Smooth muscle cell of bladder (primary cell): ENCODE results near the gene HBQ1. TPM values are rescaled to one million over a fixed set of nuclear protein-coding genes. Genes with fewer than 3 reads are reported as not detected.

ENCODE experiments used
- total RNA-seq: library from RNA; depleted of rRNA; stranded (reverse); fragments of >200 nt; gene quantifications from 2 replicates; pipeline ENCODE4 v1.2.3, GENCODE V29; 2014

Gene HBQ1
- not detected in 2 replicates for total RNA-seq

DNA sequence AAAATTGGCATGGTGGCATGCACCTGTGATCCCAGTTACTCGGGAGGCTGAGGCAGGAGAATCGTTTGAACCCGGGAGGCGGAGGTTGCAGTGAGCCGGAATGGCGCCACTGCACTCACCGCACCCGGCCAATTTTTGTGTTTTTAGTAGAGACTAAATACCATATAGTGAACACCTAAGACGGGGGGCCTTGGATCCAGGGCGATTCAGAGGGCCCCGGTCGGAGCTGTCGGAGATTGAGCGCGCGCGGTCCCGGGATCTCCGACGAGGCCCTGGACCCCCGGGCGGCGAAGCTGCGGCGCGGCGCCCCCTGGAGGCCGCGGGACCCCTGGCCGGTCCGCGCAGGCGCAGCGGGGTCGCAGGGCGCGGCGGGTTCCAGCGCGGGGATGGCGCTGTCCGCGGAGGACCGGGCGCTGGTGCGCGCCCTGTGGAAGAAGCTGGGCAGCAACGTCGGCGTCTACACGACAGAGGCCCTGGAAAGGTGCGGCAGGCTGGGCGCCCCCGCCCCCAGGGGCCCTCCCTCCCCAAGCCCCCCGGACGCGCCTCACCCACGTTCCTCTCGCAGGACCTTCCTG is at the start of gene HBQ1:
TSS of gene HBQ1 (plus strand) at position 359 of the 575 bp plus-strand sequence. CDS start at position 387, 28 bp downstream.

DNA sequence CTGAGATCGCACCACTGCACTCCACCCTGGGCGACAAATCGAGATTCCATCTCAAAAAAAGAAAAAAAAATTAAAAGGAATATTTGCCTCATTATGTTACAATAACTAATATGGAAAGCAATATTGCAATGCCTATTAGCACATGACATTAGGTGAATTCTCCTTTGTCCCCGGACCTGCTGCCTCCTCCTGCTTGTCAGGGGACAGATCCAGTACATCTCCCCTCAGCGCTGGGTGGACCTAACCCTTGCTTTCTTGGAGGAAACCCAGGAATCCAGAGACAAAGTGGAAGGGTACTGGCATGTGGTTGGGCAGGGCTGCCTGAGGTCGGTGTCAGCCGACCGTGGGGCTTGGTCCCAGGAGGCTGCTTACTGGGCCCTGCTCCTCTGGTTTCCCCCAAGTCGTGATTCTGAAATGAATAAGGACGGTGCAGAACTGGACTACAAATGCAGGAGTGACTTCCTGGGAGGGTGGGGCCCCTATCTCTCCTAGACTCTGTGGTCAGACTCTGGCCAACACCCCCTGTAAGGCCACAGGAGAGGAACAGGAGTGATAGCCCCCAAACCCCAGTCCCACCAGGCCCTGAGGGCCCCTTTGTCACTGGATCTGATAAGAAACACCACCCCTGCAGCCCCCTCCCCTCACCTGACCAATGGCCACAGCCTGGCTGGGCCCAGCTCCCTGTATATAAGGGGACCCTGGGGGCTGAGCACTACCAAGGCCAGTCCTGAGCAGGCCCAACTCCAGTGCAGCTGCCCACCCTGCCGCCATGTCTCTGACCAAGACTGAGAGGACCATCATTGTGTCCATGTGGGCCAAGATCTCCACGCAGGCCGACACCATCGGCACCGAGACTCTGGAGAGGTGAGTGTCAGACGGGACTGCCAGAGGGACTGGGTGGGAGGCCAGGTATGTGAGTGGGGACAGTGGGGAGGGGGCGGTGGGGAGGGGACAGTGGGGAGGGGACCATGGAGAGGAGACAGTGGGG is 27.8 kb upstream of the HBQ1 start, which contains the start of gene HBZ:
TSS of gene HBZ (plus strand) at position 504 of the 988 bp plus-strand sequence. CDS start at position 770, 266 bp downstream.

DNA sequence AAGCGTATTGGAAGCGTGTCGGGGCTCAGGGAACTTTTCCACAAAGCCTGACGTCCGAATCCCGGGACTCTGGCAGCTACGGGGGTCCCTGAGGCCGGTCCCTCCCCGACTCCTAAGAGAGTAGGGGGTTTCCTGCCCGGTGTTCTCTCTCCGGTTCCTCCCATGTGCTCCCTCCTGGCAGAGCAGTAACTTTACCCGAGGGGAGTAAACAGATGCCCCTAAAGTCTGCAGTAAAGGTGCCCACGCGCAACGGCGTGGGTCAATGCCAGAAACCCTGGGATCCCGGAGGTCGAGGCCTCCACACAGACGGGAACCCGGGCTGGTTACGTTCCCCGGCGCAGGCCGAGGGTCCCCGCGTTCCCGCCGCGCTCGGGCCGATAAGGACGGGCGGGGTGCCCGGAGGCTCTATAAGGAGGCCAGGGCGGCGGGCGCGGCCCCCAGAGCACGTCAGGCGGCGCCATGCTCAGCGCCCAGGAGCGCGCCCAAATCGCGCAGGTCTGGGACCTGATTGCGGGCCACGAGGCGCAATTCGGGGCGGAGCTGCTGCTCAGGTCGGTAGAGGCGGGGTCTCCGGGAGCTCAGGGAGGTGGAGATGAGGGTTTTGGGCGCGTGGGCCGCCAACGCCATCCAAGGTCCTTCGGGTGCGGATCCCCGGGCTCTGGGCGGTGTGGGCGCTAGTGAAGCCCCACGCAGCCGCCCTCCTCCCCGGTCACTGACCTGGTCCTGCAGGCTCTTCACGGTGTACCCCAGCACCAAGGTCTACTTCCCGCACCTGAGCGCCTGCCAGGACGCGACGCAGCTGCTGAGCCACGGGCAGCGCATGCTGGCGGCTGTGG is 14.5 kb upstream of the HBQ1 start, which contains the start of gene HBM:
TSS of gene HBM (plus strand) at position 440 of the 836 bp plus-strand sequence. CDS start at position 460, 20 bp downstream.

DNA sequence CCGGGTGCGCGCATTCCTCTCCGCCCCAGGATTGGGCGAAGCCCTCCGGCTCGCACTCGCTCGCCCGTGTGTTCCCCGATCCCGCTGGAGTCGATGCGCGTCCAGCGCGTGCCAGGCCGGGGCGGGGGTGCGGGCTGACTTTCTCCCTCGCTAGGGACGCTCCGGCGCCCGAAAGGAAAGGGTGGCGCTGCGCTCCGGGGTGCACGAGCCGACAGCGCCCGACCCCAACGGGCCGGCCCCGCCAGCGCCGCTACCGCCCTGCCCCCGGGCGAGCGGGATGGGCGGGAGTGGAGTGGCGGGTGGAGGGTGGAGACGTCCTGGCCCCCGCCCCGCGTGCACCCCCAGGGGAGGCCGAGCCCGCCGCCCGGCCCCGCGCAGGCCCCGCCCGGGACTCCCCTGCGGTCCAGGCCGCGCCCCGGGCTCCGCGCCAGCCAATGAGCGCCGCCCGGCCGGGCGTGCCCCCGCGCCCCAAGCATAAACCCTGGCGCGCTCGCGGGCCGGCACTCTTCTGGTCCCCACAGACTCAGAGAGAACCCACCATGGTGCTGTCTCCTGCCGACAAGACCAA is 7.8 kb upstream of the HBQ1 start, which contains the start of gene HBA2:
TSS of gene HBA2 (plus strand) at position 503 of the 568 bp plus-strand sequence. CDS start at position 540, 37 bp downstream.

DNA sequence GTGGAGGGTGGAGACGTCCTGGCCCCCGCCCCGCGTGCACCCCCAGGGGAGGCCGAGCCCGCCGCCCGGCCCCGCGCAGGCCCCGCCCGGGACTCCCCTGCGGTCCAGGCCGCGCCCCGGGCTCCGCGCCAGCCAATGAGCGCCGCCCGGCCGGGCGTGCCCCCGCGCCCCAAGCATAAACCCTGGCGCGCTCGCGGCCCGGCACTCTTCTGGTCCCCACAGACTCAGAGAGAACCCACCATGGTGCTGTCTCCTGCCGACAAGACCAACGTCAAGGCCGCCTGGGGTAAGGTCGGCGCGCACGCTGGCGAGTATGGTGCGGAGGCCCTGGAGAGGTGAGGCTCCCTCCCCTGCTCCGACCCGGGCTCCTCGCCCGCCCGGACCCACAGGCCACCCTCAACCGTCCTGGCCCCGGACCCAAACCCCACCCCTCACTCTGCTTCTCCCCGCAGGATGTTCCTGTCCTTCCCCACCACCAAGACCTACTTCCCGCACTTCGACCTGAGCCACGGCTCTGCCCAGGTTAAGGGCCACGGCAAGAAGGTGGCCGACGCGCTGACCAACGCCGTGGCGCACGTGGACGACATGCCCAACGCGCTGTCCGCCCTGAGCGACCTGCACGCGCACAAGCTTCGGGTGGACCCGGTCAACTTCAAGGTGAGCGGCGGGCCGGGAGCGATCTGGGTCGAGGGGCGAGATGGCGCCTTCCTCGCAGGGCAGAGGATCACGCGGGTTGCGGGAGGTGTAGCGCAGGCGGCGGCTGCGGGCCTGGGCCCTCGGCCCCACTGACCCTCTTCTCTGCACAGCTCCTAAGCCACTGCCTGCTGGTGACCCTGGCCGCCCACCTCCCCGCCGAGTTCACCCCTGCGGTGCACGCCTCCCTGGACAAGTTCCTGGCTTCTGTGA is 3.5 kb upstream of the HBQ1 start, which contains the start of gene HBA1:
TSS of gene HBA1 (plus strand) at position 204 of the 906 bp plus-strand sequence. CDS start at position 241, 37 bp downstream.

DNA sequence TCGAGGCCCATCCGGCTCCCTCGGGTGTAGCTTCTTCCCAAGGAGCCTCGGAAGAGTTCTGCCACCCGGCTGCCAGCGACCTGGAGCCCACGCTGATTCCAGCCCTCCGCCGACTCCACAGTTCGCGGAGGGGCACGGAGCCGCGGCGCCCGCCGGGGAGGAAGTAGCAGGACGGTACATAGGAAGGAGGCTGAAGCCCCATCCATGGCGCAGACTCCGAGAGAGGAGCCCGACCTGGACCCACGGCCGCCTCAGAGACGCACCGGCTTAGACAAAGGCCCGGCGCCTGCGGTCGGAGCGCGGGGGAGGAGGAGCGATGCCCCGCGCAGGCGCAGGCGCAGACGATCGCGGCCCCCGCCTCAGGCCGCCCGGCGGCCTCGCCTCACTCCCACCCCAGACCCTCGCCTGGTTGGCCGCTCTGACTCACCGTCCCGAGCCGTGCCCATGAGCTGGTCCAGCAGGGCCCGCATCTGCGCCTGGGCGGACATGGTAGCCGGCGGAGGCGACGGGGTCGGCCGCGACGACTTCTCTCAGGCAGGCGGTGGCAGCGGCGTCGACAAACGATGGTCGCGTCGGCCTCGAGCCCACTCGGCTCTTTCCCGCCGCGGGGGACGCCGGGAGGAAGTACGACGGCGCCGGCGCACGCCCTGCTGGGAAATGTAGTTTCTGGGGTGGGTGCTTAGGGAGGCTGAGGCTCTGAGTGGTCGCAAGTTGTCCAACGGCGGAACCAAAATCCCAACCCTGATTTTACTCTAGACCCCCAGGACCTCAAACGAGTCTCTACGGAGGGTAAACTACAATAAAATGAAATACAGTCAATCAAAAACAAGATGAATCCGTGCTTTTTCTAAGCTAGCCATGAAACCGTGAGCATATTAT is 48.8 kb downstream of the HBQ1 start, which contains the start of gene LUC7L:
TSS of gene LUC7L (minus strand) at position 598 of the 879 bp plus-strand sequence. CDS start at position 488, 110 bp downstream.

Other genes with a start within 250 kb of the HBQ1 start
- gene POLR3K, start 126.9 kb upstream of the HBQ1 start, total RNA-seq, result 3.6 and 4.0 TPM in 2 replicates
- gene SNRNP25, start 126.6 kb upstream of the HBQ1 start, total RNA-seq, result 34.6 and 41.3 TPM in 2 replicates
- gene RHBDF1, start 107.8 kb upstream of the HBQ1 start, total RNA-seq, result 40.4 and 41.6 TPM in 2 replicates
- 188 and 248 TPM in 2 replicates for gene MPG, start 102.2 kb upstream of the HBQ1 start, total RNA-seq
- gene NPRL3, start 41.8 kb upstream of the HBQ1 start, total RNA-seq, result 5.4 and 6.1 TPM in 2 replicates
- not detected in 2 replicates for gene HBZ, start 27.8 kb upstream of the HBQ1 start, total RNA-seq
- gene HBM, start 14.5 kb upstream of the HBQ1 start, total RNA-seq, result not detected in 2 replicates
- gene HBA2, start 7.6 kb upstream of the HBQ1 start, total RNA-seq, result not detected in 2 replicates
- gene HBA1, start 3.8 kb upstream of the HBQ1 start, total RNA-seq, result not detected in 2 replicates
- gene LUC7L, start 49.0 kb downstream of the HBQ1 start, total RNA-seq, result 29.2 and 29.5 TPM in 2 replicates
- 50.6 and 51.9 TPM in 2 replicates for gene FAM234A, start 54.4 kb downstream of the HBQ1 start, total RNA-seq
- 1.1 and 3.7 TPM in 2 replicates for gene RGS11, start 95.5 kb downstream of the HBQ1 start, total RNA-seq
- 0.28 and 1.8 TPM in 2 replicates for gene ARHGDIG, start 100.1 kb downstream of the HBQ1 start, total RNA-seq
- 0.37 TPM in 1 of 2 replicates, not detected in the other for gene PDIA2, start 102.7 kb downstream of the HBQ1 start, total RNA-seq
- 15.2 and 19.0 TPM in 2 replicates for gene AXIN1, start 172.3 kb downstream of the HBQ1 start, total RNA-seq
- gene MRPL28, start 190.1 kb downstream of the HBQ1 start, total RNA-seq, result 72.5 and 89.0 TPM in 2 replicates
- 59.2 and 66.6 TPM in 2 replicates for gene PGAP6, start 201.5 kb downstream of the HBQ1 start, total RNA-seq
- 69.0 and 73.0 TPM in 2 replicates for gene NME4, start 216.7 kb downstream of the HBQ1 start, total RNA-seq
- 9.9 and 11.4 TPM in 2 replicates for gene DECR2, start 221.4 kb downstream of the HBQ1 start, total RNA-seq
- gene RAB11FIP3, start 245.2 kb downstream of the HBQ1 start, total RNA-seq, result 14.2 and 23.1 TPM in 2 replicates